HepG2 (cell line): ENCODE measurements around the gene MYL12B. TPM values are rescaled to one million over a fixed set of nuclear protein-coding genes. Genes with fewer than 3 reads are reported as not detected.

Source experiments
- E2F2 ChIP-seq: sonication (generic); formaldehyde crosslinking; IDR thresholded peaks from 2 replicates; pipeline ENCODE4 v1.4.0; 2020; ENCODE audit warnings: missing genetic modification reagents, borderline replicate concordance
- FOXC1 ChIP-seq: sonication (generic); formaldehyde crosslinking; IDR thresholded peaks from 2 replicates; pipeline ENCODE4 v1.8.0; 2022; ENCODE audit warnings: mild to moderate bottlenecking, missing genetic modification reagents, borderline replicate concordance
- KDM4B ChIP-seq: sonication (generic); formaldehyde crosslinking; IDR thresholded peaks from 2 replicates; pipeline ENCODE4 v1.4.0; 2020; ENCODE audit warnings: missing genetic modification reagents
- KMT2B ChIP-seq: IDR thresholded peaks from 2 replicates; pipeline ENCODE4 v1.6.1; 2016; ENCODE audit warnings: missing genetic modification reagents, missing compliant biosample characterization
- MTF1 ChIP-seq: sonication (generic); formaldehyde crosslinking; IDR thresholded peaks from 2 replicates; pipeline ENCODE4 v1.5.0; 2020; ENCODE audit warnings: missing genetic modification reagents
- NBN ChIP-seq: fragments of 450-650 bp; conservative IDR thresholded peaks from 2 replicates; pipeline ENCODE4 v1.6.1; 2017
- NONO ChIP-seq, 2 experiments: fragments of 450-650 bp in 1 of 2; sonication (generic) in 1 of 2; formaldehyde crosslinking in 1 of 2; IDR thresholded peaks in 1 of 2; conservative IDR thresholded peaks in 1 of 2; 2 replicates each; pipeline versions ENCODE4 v1.6.1 to v1.8.0; 2017 to 2022; ENCODE audit warnings: mild to moderate bottlenecking in 1 of 2, missing genetic modification reagents in 1 of 2, moderate library complexity in 1 of 2
- SOX5 ChIP-seq: IDR thresholded peaks from 2 replicates; pipeline ENCODE4 v1.6.1; 2016; ENCODE audit warnings: borderline replicate concordance
- TERF1 ChIP-seq: sonication (generic); formaldehyde crosslinking; IDR thresholded peaks from 2 replicates; pipeline ENCODE4 v1.8.0; 2022; ENCODE audit warnings: mild to moderate bottlenecking, missing genetic modification reagents, moderate library complexity
- ZC3H4 ChIP-seq: sonication (generic); formaldehyde crosslinking; IDR thresholded peaks from 2 replicates; pipeline ENCODE4 v1.4.0; 2020; ENCODE audit warnings: missing genetic modification reagents, borderline replicate concordance
- ZNF230 ChIP-seq: sonication (generic); formaldehyde crosslinking; IDR thresholded peaks from 2 replicates; pipeline ENCODE4 v1.4.0; 2020; ENCODE audit warnings: mild to moderate bottlenecking, missing genetic modification reagents
- ZNF501 ChIP-seq: sonication (generic); formaldehyde crosslinking; IDR thresholded peaks from 2 replicates; pipeline ENCODE4 v1.5.1; 2020; ENCODE audit warnings: mild to moderate bottlenecking, moderate library complexity, missing genetic modification reagents
- ZNF639 ChIP-seq: conservative IDR thresholded peaks from 2 replicates; pipeline ENCODE4 v1.6.1; 2018; ENCODE audit warnings: missing genetic modification reagents
- ZNF703 ChIP-seq: sonication (generic); formaldehyde crosslinking; IDR thresholded peaks from 2 replicates; pipeline ENCODE4 v1.5.1; 2020; ENCODE audit warnings: missing genetic modification reagents, mild to moderate bottlenecking, moderate library complexity, borderline replicate concordance
- ZNF780A ChIP-seq: sonication (generic); formaldehyde crosslinking; IDR thresholded peaks from 2 replicates; pipeline ENCODE4 v1.8.0; 2022; ENCODE audit warnings: mild to moderate bottlenecking, missing genetic modification reagents, moderate library complexity
- ZZZ3 ChIP-seq: sonication (generic); formaldehyde crosslinking; IDR thresholded peaks from 2 replicates; pipeline ENCODE4 v1.4.0; 2020; ENCODE audit warnings: missing genetic modification reagents, mild to moderate bottlenecking, borderline replicate concordance
- polyA plus RNA-seq, 8 experiments: library from polyadenylated mRNA; depleted of rRNA in 3 of 8; stranded (reverse) in 7 of 8; unstranded in 1 of 8; fragments of >200 nt; fragmentation: Illumina TruSeq in 4 of 8; extraction: Trizol in 4 of 8; gene quantifications; 2 replicates each; pipeline versions ENCODE4 v1.2.1 to v1.2.3, GENCODE V29; 2011 to 2016; ENCODE audit warnings: low read depth in 4 of 8, missing spikeins in 1 of 8, mixed read lengths in 1 of 8; ENCODE audit not compliant: insufficient read depth in 1 of 8
- total RNA-seq, 5 experiments: library from RNA; depleted of rRNA; stranded (reverse); fragments of >200 nt; fragmentation: Illumina TruSeq; extraction: Trizol; gene quantifications; 2 replicates each; pipeline ENCODE4 v1.2.3, GENCODE V29; 2016; ENCODE audit warnings: low read depth in 1 of 5
- TF ChIP-seq, protein P1 (sequence below): IDR thresholded peaks from 2 replicates; pipeline ENCODE4 v1.6.1; 2016; ENCODE audit warnings: missing compliant biosample characterization, missing genetic modification reagents, borderline replicate concordance
- TF ChIP-seq, protein P2 (sequence below): sonication (generic); formaldehyde crosslinking; IDR thresholded peaks from 2 replicates; pipeline ENCODE4 v1.4.0; 2020; ENCODE audit warnings: missing genetic modification reagents, mild to moderate bottlenecking, borderline replicate concordance
- TF ChIP-seq, protein P3 (sequence below): IDR thresholded peaks from 2 replicates; pipeline ENCODE4 v1.6.1; 2012; ENCODE audit warnings: inconsistent platforms

Gene MYL12B
- total and polyA plus RNA-seq, 2 of the 13 experiments (the other 11 are each of a cell fraction or from before 2014, with no cell fraction given), result 265 to 340 TPM

DNA sequence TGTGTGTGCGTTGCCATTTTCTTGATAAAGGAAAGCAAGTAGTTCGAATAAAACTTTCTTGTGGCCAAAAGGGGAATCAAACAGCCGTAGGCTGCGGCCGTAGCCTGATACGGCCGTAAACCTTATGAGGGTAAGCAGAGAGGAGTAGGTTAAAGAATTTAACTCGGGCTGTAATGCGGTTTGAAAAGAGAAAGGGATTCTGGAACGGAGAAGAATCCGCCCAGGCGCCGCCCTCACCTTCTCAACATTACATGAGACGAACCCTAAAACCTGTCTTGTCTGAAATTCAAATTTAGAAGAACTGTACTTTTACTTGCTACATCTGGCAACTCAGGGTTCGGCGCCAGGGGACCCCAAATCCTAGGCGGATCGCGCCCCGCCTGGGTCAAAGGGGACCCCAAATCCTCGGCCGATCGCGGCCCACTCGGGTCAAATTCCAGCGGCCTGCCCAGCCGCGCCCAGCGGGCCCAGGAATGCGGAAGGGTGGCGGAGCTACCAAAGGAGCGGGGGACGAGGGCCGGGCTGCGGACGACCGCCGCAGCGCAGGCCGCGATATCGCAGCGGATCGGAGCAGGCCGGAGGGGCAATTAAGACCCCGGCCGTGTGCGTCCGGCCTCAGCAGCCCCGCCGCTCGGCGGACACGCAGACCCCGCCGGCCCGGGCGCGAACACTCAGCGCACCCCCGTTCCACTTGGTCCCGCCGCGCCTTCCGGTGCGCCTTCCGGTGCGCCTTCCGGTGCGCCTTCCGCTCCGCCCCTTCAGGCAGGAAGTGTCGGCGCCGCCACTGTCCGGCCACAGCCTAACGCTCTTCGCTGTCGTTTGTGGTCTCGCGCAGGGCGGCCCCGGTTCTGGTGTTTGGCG, at the start of gene MYL12B (continued):
- TF ChIP-seq SOX5 (CRISPR knock-in tag) (peak; percentile 46; the same call in 1 of the 2 replicates), ZNF703 (CRISPR knock-in tag) (peak; percentile 38; the same call in 1 of the 2 replicates), ZNF501 (peak; percentile 90), NONO (IDR thresholded peaks at IDR 0.05) (no peak), NONO (CRISPR knock-in tag; conservative IDR thresholded peaks at IDR 0.05) (peak; percentile 63), ZNF780A (CRISPR knock-in tag) (no peak), ZZZ3 (peak; percentile 25; the same call in 1 of the 2 replicates), NBN (no peak), TERF1 (CRISPR knock-in tag) (no peak), FOXC1 (CRISPR knock-in tag) (peak; percentile 75; the same call in 1 of the 2 replicates), KMT2B (CRISPR knock-in tag) (peak; percentile 72), ZNF639 (CRISPR knock-in tag) (no peak), MTF1 (CRISPR knock-in tag) (peak; percentile 39; the same call in 1 of the 2 replicates), ZNF230 (no peak; the same call in 1 of the 2 replicates), ZC3H4 (CRISPR knock-in tag) (no peak), E2F2 (peak; percentile 78; the same call in 1 of the 2 replicates), KDM4B (no peak)
- TF ChIP-seq, protein P1, sequence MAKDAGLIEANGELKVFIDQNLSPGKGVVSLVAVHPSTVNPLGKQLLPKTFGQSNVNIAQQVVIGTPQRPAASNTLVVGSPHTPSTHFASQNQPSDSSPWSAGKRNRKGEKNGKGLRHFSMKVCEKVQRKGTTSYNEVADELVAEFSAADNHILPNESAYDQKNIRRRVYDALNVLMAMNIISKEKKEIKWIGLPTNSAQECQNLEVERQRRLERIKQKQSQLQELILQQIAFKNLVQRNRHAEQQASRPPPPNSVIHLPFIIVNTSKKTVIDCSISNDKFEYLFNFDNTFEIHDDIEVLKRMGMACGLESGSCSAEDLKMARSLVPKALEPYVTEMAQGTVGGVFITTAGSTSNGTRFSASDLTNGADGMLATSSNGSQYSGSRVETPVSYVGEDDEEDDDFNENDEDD (CRISPR knock-in tag), result no peak
- TF ChIP-seq, protein P2, sequence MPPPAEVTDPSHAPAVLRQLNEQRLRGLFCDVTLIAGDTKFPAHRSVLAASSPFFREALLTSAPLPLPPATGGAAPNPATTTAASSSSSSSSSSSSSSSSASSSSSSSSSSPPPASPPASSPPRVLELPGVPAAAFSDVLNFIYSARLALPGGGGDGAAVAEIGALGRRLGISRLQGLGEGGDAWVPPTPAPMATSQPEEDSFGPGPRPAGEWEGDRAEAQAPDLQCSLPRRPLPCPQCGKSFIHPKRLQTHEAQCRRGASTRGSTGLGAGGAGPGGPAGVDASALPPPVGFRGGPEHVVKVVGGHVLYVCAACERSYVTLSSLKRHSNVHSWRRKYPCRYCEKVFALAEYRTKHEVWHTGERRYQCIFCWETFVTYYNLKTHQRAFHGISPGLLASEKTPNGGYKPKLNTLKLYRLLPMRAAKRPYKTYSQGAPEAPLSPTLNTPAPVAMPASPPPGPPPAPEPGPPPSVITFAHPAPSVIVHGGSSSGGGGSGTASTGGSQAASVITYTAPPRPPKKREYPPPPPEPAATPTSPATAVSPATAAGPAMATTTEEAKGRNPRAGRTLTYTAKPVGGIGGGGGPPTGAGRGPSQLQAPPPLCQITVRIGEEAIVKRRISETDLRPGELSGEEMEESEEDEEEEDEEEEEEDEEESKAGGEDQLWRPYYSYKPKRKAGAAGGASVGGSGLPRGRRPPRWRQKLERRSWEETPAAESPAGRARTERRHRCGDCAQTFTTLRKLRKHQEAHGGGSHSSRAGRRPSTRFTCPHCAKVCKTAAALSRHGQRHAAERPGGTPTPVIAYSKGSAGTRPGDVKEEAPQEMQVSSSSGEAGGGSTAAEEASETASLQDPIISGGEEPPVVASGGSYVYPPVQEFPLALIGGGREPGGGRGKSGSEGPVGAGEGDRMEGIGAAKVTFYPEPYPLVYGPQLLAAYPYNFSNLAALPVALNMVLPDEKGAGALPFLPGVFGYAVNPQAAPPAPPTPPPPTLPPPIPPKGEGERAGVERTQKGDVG (CRISPR knock-in tag), result no peak
- TF ChIP-seq, protein P3, sequence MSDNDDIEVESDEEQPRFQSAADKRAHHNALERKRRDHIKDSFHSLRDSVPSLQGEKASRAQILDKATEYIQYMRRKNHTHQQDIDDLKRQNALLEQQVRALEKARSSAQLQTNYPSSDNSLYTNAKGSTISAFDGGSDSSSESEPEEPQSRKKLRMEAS, result peak; percentile 73
